GM19240 (cell line): ENCODE results near the gene HACD3.
"Not testable (repeated sequence)": the region's sequence is repeated elsewhere in the genome, so short reads cannot be mapped to it uniquely, and the experiment has no call there.

Experiments
- DNase-seq: peaks from one replicate; pipeline ENCODE4 v3.0.0; 2011; ENCODE audit warnings: low spot score; ENCODE audit not compliant: insufficient read length

The HACD3 gene

GRCh38 chr15:65549288-65549687 is 19.0 kb downstream of the HACD3 start:
- DNase-seq = not testable (repeated sequence)

- no peak for DNase-seq
These were observed 20.4 kb downstream of the HACD3 start for GRCh38 chr15:65550681-65551098.

GRCh38 chr15:65551183-65551582 is 20.9 kb downstream of the HACD3 start:
- no peak for DNase-seq

- not testable (repeated sequence) for DNase-seq
These were observed 22.6 kb downstream of the HACD3 start for GRCh38 chr15:65552851-65553250.

GRCh38 chr15:65553691-65554090 is 23.4 kb downstream of the HACD3 start:
- no peak for DNase-seq

- DNase-seq = no peak
These were observed 26.4 kb downstream of the HACD3 start for GRCh38 chr15:65556622-65557021.

GRCh38 chr15:65558336-65558735 is 28.1 kb downstream of the HACD3 start:
- DNase-seq = no peak

GRCh38 chr15:65558997-65559760 is 28.9 kb downstream of the HACD3 start:
- no peak for DNase-seq

GRCh38 chr15:65559941-65560340 is 29.7 kb downstream of the HACD3 start:
- DNase-seq = no peak

- DNase-seq = no peak
These were observed 31.7 kb downstream of the HACD3 start for GRCh38 chr15:65561934-65562333.

- no peak for DNase-seq
These were observed 39.5 kb downstream of the HACD3 start for GRCh38 chr15:65569728-65570127.

GRCh38 chr15:65571971-65572370 is 41.7 kb downstream of the HACD3 start:
- DNase-seq = no peak

- no peak for DNase-seq
These were observed 46.4 kb downstream of the HACD3 start for GRCh38 chr15:65576664-65577063.

- no peak for DNase-seq
These were observed 47.1 kb downstream of the HACD3 start for GRCh38 chr15:65577129-65577996.

- no peak for DNase-seq
These were observed 48.9 kb downstream of the HACD3 start for GRCh38 chr15:65578904-65579728.

- DNase-seq = no peak
These were observed 49.5 kb downstream of the HACD3 start for GRCh38 chr15:65579762-65580161.

- no peak for DNase-seq
These were observed 50.0 kb downstream of the HACD3 start for GRCh38 chr15:65580287-65580686.

- peak; percentile 53 for DNase-seq
These were observed 53.4 kb downstream of the HACD3 start for GRCh38 chr15:65583701-65584100.

GRCh38 chr15:65584241-65584640 is 54.0 kb downstream of the HACD3 start:
- no peak for DNase-seq

GRCh38 chr15:65587094-65587493 is 56.8 kb downstream of the HACD3 start:
- DNase-seq = no peak

- no peak for DNase-seq
These were observed 65.7 kb downstream of the HACD3 start for GRCh38 chr15:65595960-65596359.

GRCh38 chr15:65598468-65598867 is 68.2 kb downstream of the HACD3 start:
- DNase-seq = no peak
